Neural progenitor cell (in vitro differentiated cells): ENCODE results near the gene VWA2. TPM values are rescaled to one million over a fixed set of nuclear protein-coding genes. Genes with fewer than 3 reads are reported as not detected.

ENCODE experiments used
- DNase-seq: peaks from one replicate; pipeline ENCODE4 v3.0.0-alpha.2; 2016; ENCODE audit warnings: low spot score
- H2AFZ ChIP-seq: fragments of 200-600 bp; sonication (generic); replicated peaks from 2 replicates; pipeline ENCODE4 v1.6.1; 2016; ENCODE audit warnings: antibody characterized with exemption
- H3F3A ChIP-seq: fragments of 200-600 bp; sonication (generic); 2 replicates; pipeline ENCODE4 v1.6.1; 2016; ENCODE audit warnings: antibody characterized with exemption, low read depth
- H3K27ac ChIP-seq: fragments of 200-600 bp; sonication (generic); 2 replicates; pipeline ENCODE4 v1.5.1; 2016; ENCODE audit warnings: mild to moderate bottlenecking
- H3K27me3 ChIP-seq: fragments of 200-600 bp; sonication (generic); 2 replicates; pipeline ENCODE4 v1.6.1; 2016; ENCODE audit warnings: mild to moderate bottlenecking, moderate library complexity
- H3K36me3 ChIP-seq: fragments of 200-600 bp; sonication (generic); 2 replicates; pipeline ENCODE4 v1.5.1; 2016
- H3K4me1 ChIP-seq: fragments of 200-600 bp; sonication (generic); 2 replicates; pipeline ENCODE4 v1.6.1; 2016; ENCODE audit warnings: mixed run types
- H3K4me2 ChIP-seq: fragments of 200-600 bp; sonication (generic); 2 replicates; pipeline ENCODE4 v1.6.1; 2016
- H3K4me3 ChIP-seq: fragments of 200-600 bp; sonication (generic); 2 replicates; pipeline ENCODE4 v1.5.1; 2016
- H3K79me2 ChIP-seq: fragments of 200-600 bp; sonication (generic); 2 replicates; pipeline ENCODE4 v1.6.1; 2016; ENCODE audit warnings: low read depth
- H3K9ac ChIP-seq: fragments of 200-600 bp; sonication (generic); 2 replicates; pipeline ENCODE4 v1.6.1; 2016
- H3K9me3 ChIP-seq: fragments of 200-600 bp; sonication (generic); 2 replicates; pipeline ENCODE4 v1.5.1; 2016; ENCODE audit warnings: low read depth
- H4K20me1 ChIP-seq: fragments of 200-600 bp; sonication (generic); 2 replicates; pipeline ENCODE4 v1.6.1; 2016; ENCODE audit warnings: low read depth
- H3K27ac Mint-ChIP-seq: 3 replicates; pipeline ENCODE4 v1.8.0; 2021; ENCODE audit warnings: mixed read lengths
- H3K27me3 Mint-ChIP-seq: 2 replicates; pipeline ENCODE4 v1.8.0; 2022; ENCODE audit warnings: low read depth, mild to moderate bottlenecking, inconsistent platforms, moderate library complexity, mixed read lengths; ENCODE audit not compliant: insufficient read depth
- H3K36me3 Mint-ChIP-seq: 3 replicates; pipeline ENCODE4 v1.8.0; 2021; ENCODE audit warnings: mixed read lengths
- H3K4me1 Mint-ChIP-seq: 3 replicates; pipeline ENCODE4 v1.8.0; 2021; ENCODE audit warnings: mixed read lengths
- H3K4me3 Mint-ChIP-seq: 3 replicates; pipeline ENCODE4 v1.8.0; 2021; ENCODE audit warnings: mild to moderate bottlenecking, moderate library complexity, mixed read lengths
- H3K9me3 Mint-ChIP-seq: 3 replicates; pipeline ENCODE4 v1.8.0; 2020; ENCODE audit warnings: mixed read lengths
- CTCF ChIP-seq: fragments of 200-600 bp; sonication (generic); IDR thresholded peaks from 2 replicates; pipeline ENCODE4 v1.5.1; 2017; ENCODE audit warnings: antibody characterized with exemption, mild to moderate bottlenecking
- EZH2 ChIP-seq: fragments of 200-600 bp; sonication (generic); IDR thresholded peaks from 2 replicates; pipeline ENCODE4 v1.6.1; 2017; ENCODE audit warnings: antibody characterized with exemption, mild to moderate bottlenecking, moderate library complexity
- EZH2phosphoT487 ChIP-seq: fragments of 200-600 bp; sonication (generic); IDR thresholded peaks from 2 replicates; pipeline ENCODE4 v1.6.1; 2017; ENCODE audit warnings: antibody characterized with exemption
- total RNA-seq: library from RNA; depleted of rRNA; stranded (reverse); fragments of >200 nt; gene quantifications from 2 replicates; pipeline ENCODE4 v1.2.3, GENCODE V29; 2015; ENCODE audit warnings: low replicate concordance

Gene VWA2
- total RNA-seq, 1 donor from 2014 or later: not detected

- peaks cover 17% of the 10 kb centered on the region for H3K27me3 Mint-ChIP-seq
- peak overlapping the region; percentile 58 for H3K27ac Mint-ChIP-seq
- H2AFZ ChIP-seq: peak overlapping the region; percentile 96
Observed at GRCh38 chr10:114304017-114304570, 65.0 kb downstream of the VWA2 start.

GRCh38 chr10:114304571-114305421 lies 65.7 kb downstream of the VWA2 start:
- peak; percentile 96 for DNase-seq
- Histone ChIP-seq H3K36me3 (no peaks in the 10 kb centered on the region), H3K9me3 (no peaks in the 10 kb centered on the region), H3K9ac (no peak overlapping the region), H3K27ac (no peak overlapping the region), H2AFZ (peak overlapping the region; percentile 96), H3K4me2 (peak overlapping the region; percentile 87), H3K27me3 (no peaks in the 10 kb centered on the region), H4K20me1 (no peaks in the 10 kb centered on the region), H3K4me3 (peak overlapping the region; percentile 67), H3K4me1 (peaks cover 4% of the 10 kb centered on the region), H3K79me2 (no peaks in the 10 kb centered on the region), H3F3A (peaks cover 7% of the 10 kb centered on the region)
- Mint-ChIP-seq H3K9me3 (no peaks in the 10 kb centered on the region), H3K4me1 (peaks cover 44% of the 10 kb centered on the region), H3K27ac (peak overlapping the region; percentile 58), H3K27me3 (peaks cover 13% of the 10 kb centered on the region), H3K4me3 (peak overlapping the region; percentile 90), H3K36me3 (peaks cover 5% of the 10 kb centered on the region)
- TF ChIP-seq EZH2phosphoT487 (no peak), EZH2 (no peak), CTCF (peak; percentile 72)

More at GRCh38 chr10:114304017-114304570, 65.0 kb downstream of the VWA2 start:
- Histone ChIP-seq H3K9ac (no peak overlapping the region), H3K4me3 (peak overlapping the region; percentile 67), H3K4me1 (peaks cover 4% of the 10 kb centered on the region), H3K9me3 (no peaks in the 10 kb centered on the region), H4K20me1 (no peaks in the 10 kb centered on the region), H3K79me2 (no peaks in the 10 kb centered on the region), H3K27me3 (no peaks in the 10 kb centered on the region), H3K4me2 (peak overlapping the region; percentile 87), H3F3A (peaks cover 7% of the 10 kb centered on the region), H3K27ac (no peak overlapping the region), H3K36me3 (no peaks in the 10 kb centered on the region)
- Mint-ChIP-seq H3K9me3 (no peaks in the 10 kb centered on the region), H3K4me1 (peaks cover 37% of the 10 kb centered on the region), H3K4me3 (peak overlapping the region; percentile 90), H3K36me3 (peaks cover 10% of the 10 kb centered on the region)
- peak; percentile 91 for DNase-seq
- TF ChIP-seq CTCF: peak; percentile 81
- no peak for TF ChIP-seq EZH2

GRCh38 chr10:114305521-114305925 lies 66.5 kb downstream of the VWA2 start:
- H3K4me2 ChIP-seq: peak overlapping the region; percentile 87

More at GRCh38 chr10:114305521-114305925, 66.5 kb downstream of the VWA2 start:
- H3K4me1 Mint-ChIP-seq: peaks cover 50% of the 10 kb centered on the region
- H3K27ac Mint-ChIP-seq: no peak overlapping the region
- Histone ChIP-seq H4K20me1 (no peaks in the 10 kb centered on the region), H3K27me3 (no peaks in the 10 kb centered on the region), H3K4me1 (peaks cover 4% of the 10 kb centered on the region), H3F3A (peaks cover 7% of the 10 kb centered on the region), H3K27ac (no peak overlapping the region), H3K79me2 (no peaks in the 10 kb centered on the region), H3K9me3 (no peaks in the 10 kb centered on the region), H3K36me3 (no peaks in the 10 kb centered on the region), H3K4me3 (peak overlapping the region; percentile 67), H3K9ac (no peak overlapping the region), H2AFZ (no peak overlapping the region)
- H3K4me3 Mint-ChIP-seq: no peak overlapping the region
- H3K9me3 Mint-ChIP-seq: no peaks in the 10 kb centered on the region
- no peak for DNase-seq
- peaks cover 8% of the 10 kb centered on the region for H3K27me3 Mint-ChIP-seq
- peaks cover 2% of the 10 kb centered on the region for H3K36me3 Mint-ChIP-seq
- TF ChIP-seq CTCF (no peak), EZH2 (no peak)
